HepG2 (cell line): ENCODE data around the gene INO80B. TPM values are rescaled to one million over a fixed set of nuclear protein-coding genes. Genes with fewer than 3 reads are reported as not detected.

ENCODE experiments used
- ATF7-NPFF ChIP-seq: sonication (generic); formaldehyde crosslinking; IDR thresholded peaks from 2 replicates; pipeline ENCODE4 v1.8.1; 2023; ENCODE audit warnings: mild to moderate bottlenecking, low read depth, missing genetic modification reagents, moderate library complexity
- CBX1 ChIP-seq: IDR thresholded peaks from one replicate; pipeline ENCODE4 v1.6.1; 2016; ENCODE audit warnings: antibody characterized with exemption, low read depth
- CBX2 ChIP-seq, 2 experiments: fragments of 200-600 bp in 1 of 2; sonication (generic); formaldehyde crosslinking in 1 of 2; IDR thresholded peaks; 2 replicates each; pipeline versions ENCODE4 v1.7.0 to v1.8.1; 2018 to 2022; ENCODE audit warnings: low read depth in 2 of 2, low read length in 1 of 2, mild to moderate bottlenecking in 1 of 2, missing genetic modification reagents in 1 of 2
- CHCHD3 ChIP-seq: sonication (generic); formaldehyde crosslinking; IDR thresholded peaks from 2 replicates; pipeline ENCODE4 v1.8.0; 2022; ENCODE audit warnings: mild to moderate bottlenecking, missing genetic modification reagents, moderate library complexity
- ERF ChIP-seq: IDR thresholded peaks from 2 replicates; pipeline ENCODE4 v1.6.1; 2018; ENCODE audit warnings: missing biosample characterization, missing genetic modification reagents
- NAIF1 ChIP-seq: sonication (generic); formaldehyde crosslinking; IDR thresholded peaks from 2 replicates; pipeline ENCODE4 v1.5.0; 2020; ENCODE audit warnings: mild to moderate bottlenecking, missing genetic modification reagents, borderline replicate concordance
- RFXANK ChIP-seq: IDR thresholded peaks from 2 replicates; pipeline ENCODE4 v1.6.1; 2016
- SP140L ChIP-seq: sonication (generic); formaldehyde crosslinking; IDR thresholded peaks from 2 replicates; pipeline ENCODE4 v1.4.0; 2020; ENCODE audit warnings: missing genetic modification reagents, borderline replicate concordance
- ZNF124 ChIP-seq: sonication (generic); formaldehyde crosslinking; IDR thresholded peaks from 2 replicates; pipeline ENCODE4 v1.4.0; 2020; ENCODE audit warnings: missing genetic modification reagents
- ZNF331 ChIP-seq: sonication (generic); formaldehyde crosslinking; IDR thresholded peaks from 2 replicates; pipeline ENCODE4 v1.4.0; 2020; ENCODE audit warnings: missing genetic modification reagents
- ZNF562 ChIP-seq: sonication (generic); formaldehyde crosslinking; IDR thresholded peaks from 2 replicates; pipeline ENCODE4 v1.8.0; 2022; ENCODE audit warnings: missing genetic modification reagents, borderline replicate concordance
- ZNF7 ChIP-seq: IDR thresholded peaks from 2 replicates; pipeline ENCODE4 v1.6.1; 2016; ENCODE audit warnings: missing biosample characterization, missing genetic modification reagents
- polyA plus RNA-seq, 8 experiments: library from polyadenylated mRNA; depleted of rRNA in 3 of 8; stranded (reverse) in 7 of 8; unstranded in 1 of 8; fragments of >200 nt; fragmentation: Illumina TruSeq in 4 of 8; extraction: Trizol in 4 of 8; gene quantifications; 2 replicates each; pipeline versions ENCODE4 v1.2.1 to v1.2.3, GENCODE V29; 2011 to 2016; ENCODE audit warnings: low read depth in 4 of 8, missing spikeins in 1 of 8, mixed read lengths in 1 of 8; ENCODE audit not compliant: insufficient read depth in 1 of 8
- total RNA-seq, 5 experiments: library from RNA; depleted of rRNA; stranded (reverse); fragments of >200 nt; fragmentation: Illumina TruSeq; extraction: Trizol; gene quantifications; 2 replicates each; pipeline ENCODE4 v1.2.3, GENCODE V29; 2016; ENCODE audit warnings: low read depth in 1 of 5
- TF ChIP-seq, protein P1 (sequence below), 2 experiments: sonication (generic) in 1 of 2; formaldehyde crosslinking in 1 of 2; IDR thresholded peaks; 2 replicates each; pipeline versions ENCODE4 v1.5.1 to v1.6.1; 2011 to 2020; ENCODE audit warnings: borderline replicate concordance in 1 of 2, low read depth in 1 of 2, low read length in 1 of 2, mild to moderate bottlenecking in 1 of 2, missing genetic modification reagents in 1 of 2, moderate library complexity in 1 of 2
- TF ChIP-seq, protein P2 (sequence below): sonication (generic); formaldehyde crosslinking; IDR thresholded peaks from 2 replicates; pipeline ENCODE4 v1.5.1; 2020; ENCODE audit warnings: missing genetic modification reagents, mild to moderate bottlenecking, borderline replicate concordance
- TF ChIP-seq, protein P3 (sequence below): sonication (generic); formaldehyde crosslinking; IDR thresholded peaks from 2 replicates; pipeline ENCODE4 v1.4.0; 2020; ENCODE audit warnings: missing genetic modification reagents, borderline replicate concordance
- TF ChIP-seq, protein P4 (sequence below): IDR thresholded peaks from 2 replicates; pipeline ENCODE4 v1.6.1; 2016; ENCODE audit warnings: low read depth, borderline replicate concordance
- TF ChIP-seq, protein P5 (sequence below): sonication (generic); formaldehyde crosslinking; IDR thresholded peaks from 2 replicates; pipeline ENCODE4 v1.4.0; 2020; ENCODE audit warnings: low read depth, mild to moderate bottlenecking, missing genetic modification reagents

Gene INO80B
- total and polyA plus RNA-seq, 2 of the 13 experiments (the other 11 are each of a cell fraction or from before 2014, with no cell fraction given): 6.2 to 14.5 TPM

DNA sequence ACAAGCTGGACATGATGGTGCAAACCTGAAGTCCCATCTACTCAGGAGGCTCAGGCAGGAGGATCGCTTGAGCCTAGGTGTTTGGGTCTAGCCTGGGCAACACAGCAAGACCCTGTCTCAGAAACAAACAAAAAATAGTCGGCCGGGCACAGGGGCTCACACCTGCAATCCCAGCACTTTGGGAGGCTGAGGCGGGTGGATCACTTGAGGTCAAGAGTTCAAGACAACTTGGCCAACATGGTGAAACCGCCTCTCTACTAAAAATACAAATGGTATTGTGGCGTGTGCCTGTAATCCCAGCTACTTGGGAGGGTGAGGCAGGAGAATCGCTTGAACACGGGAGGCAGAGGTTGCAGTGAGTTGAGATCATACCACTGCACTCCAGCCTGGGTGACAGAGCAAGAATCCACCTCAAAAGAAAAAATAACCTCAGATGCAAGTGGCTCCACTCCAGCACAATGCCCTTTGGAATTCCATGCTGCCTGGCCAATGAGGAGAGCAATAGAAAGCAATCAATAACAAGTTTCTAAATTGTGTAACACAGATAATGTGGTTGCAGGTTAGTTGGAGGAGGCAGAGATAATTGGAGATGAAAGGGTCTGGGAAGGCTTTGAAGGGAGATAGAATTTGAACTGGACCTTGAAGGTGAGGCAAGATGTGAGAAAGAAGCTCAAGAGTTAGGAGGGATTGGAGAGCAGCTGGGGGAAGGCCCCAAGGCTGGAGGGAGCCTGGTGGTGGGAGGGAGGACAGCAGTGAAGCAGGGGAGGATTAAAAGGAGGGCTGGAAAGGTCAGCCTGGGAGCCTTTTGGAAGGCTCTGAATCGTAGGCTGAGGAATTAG is 34.0 kb downstream of the INO80B start (continued):
- TF ChIP-seq ERF: 0 out of 2 replicates have a peak, but pooled peaks have one; percentile 34
- TF ChIP-seq, protein P1, sequence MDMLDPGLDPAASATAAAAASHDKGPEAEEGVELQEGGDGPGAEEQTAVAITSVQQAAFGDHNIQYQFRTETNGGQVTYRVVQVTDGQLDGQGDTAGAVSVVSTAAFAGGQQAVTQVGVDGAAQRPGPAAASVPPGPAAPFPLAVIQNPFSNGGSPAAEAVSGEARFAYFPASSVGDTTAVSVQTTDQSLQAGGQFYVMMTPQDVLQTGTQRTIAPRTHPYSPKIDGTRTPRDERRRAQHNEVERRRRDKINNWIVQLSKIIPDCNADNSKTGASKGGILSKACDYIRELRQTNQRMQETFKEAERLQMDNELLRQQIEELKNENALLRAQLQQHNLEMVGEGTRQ (IDR thresholded peaks at IDR 0.05; ENCODE audit: low read depth, low read length): no peak
- TF ChIP-seq, protein P1 (CRISPR knock-in tag; IDR thresholded peaks at IDR 0.05; ENCODE audit: borderline replicate concordance): no peak
- TF ChIP-seq ZNF7: no peak
- TF ChIP-seq, protein P2, sequence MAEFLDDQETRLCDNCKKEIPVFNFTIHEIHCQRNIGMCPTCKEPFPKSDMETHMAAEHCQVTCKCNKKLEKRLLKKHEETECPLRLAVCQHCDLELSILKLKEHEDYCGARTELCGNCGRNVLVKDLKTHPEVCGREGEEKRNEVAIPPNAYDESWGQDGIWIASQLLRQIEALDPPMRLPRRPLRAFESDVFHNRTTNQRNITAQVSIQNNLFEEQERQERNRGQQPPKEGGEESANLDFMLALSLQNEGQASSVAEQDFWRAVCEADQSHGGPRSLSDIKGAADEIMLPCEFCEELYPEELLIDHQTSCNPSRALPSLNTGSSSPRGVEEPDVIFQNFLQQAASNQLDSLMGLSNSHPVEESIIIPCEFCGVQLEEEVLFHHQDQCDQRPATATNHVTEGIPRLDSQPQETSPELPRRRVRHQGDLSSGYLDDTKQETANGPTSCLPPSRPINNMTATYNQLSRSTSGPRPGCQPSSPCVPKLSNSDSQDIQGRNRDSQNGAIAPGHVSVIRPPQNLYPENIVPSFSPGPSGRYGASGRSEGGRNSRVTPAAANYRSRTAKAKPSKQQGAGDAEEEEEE (CRISPR knock-in tag): no peak
- no peak for TF ChIP-seq CHCHD3
- TF ChIP-seq SP140L (CRISPR knock-in tag): no peak; the same call in 1 of the 2 replicates
- TF ChIP-seq, protein P3, sequence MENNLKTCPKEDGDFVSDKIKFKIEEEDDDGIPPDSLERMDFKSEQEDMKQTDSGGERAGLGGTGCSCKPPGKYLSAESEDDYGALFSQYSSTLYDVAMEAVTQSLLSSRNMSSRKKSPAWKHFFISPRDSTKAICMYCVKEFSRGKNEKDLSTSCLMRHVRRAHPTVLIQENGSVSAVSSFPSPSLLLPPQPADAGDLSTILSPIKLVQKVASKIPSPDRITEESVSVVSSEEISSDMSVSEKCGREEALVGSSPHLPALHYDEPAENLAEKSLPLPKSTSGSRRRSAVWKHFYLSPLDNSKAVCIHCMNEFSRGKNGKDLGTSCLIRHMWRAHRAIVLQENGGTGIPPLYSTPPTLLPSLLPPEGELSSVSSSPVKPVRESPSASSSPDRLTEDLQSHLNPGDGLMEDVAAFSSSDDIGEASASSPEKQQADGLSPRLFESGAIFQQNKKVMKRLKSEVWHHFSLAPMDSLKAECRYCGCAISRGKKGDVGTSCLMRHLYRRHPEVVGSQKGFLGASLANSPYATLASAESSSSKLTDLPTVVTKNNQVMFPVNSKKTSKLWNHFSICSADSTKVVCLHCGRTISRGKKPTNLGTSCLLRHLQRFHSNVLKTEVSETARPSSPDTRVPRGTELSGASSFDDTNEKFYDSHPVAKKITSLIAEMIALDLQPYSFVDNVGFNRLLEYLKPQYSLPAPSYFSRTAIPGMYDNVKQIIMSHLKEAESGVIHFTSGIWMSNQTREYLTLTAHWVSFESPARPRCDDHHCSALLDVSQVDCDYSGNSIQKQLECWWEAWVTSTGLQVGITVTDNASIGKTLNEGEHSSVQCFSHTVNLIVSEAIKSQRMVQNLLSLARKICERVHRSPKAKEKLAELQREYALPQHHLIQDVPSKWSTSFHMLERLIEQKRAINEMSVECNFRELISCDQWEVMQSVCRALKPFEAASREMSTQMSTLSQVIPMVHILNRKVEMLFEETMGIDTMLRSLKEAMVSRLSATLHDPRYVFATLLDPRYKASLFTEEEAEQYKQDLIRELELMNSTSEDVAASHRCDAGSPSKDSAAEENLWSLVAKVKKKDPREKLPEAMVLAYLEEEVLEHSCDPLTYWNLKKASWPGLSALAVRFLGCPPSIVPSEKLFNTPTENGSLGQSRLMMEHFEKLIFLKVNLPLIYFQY (CRISPR knock-in tag): 0 out of 2 replicates have a peak, but pooled peaks have one; percentile 52
- TF ChIP-seq RFXANK: no peak
- no peak for TF ChIP-seq CBX2 (IDR thresholded peaks at IDR 0.05; ENCODE audit: low read depth, low read length)
- TF ChIP-seq CBX2 (CRISPR knock-in tag; IDR thresholded peaks at IDR 0.05; ENCODE audit: low read depth): no peak
- TF ChIP-seq, protein P4, sequence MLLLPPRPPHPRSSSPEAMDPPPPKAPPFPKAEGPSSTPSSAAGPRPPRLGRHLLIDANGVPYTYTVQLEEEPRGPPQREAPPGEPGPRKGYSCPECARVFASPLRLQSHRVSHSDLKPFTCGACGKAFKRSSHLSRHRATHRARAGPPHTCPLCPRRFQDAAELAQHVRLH (CRISPR knock-in tag): no peak
- TF ChIP-seq ATF7-NPFF (CRISPR knock-in tag): no peak
- TF ChIP-seq NAIF1 (CRISPR knock-in tag): no peak
- peak; percentile 64; the same call in 1 of the 2 replicates for TF ChIP-seq ZNF124
- TF ChIP-seq CBX1: no peak
- TF ChIP-seq ZNF562 (CRISPR knock-in tag): 0 out of 2 replicates have a peak, but pooled peaks have one; percentile 25
- peak; percentile 74; the same call in 1 of the 2 replicates for TF ChIP-seq ZNF331 (CRISPR knock-in tag)
- TF ChIP-seq, protein P5, sequence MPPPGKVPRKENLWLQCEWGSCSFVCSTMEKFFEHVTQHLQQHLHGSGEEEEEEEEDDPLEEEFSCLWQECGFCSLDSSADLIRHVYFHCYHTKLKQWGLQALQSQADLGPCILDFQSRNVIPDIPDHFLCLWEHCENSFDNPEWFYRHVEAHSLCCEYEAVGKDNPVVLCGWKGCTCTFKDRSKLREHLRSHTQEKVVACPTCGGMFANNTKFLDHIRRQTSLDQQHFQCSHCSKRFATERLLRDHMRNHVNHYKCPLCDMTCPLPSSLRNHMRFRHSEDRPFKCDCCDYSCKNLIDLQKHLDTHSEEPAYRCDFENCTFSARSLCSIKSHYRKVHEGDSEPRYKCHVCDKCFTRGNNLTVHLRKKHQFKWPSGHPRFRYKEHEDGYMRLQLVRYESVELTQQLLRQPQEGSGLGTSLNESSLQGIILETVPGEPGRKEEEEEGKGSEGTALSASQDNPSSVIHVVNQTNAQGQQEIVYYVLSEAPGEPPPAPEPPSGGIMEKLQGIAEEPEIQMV: 0 out of 2 replicates have a peak, but pooled peaks have one; percentile 29
